Hepatocyte (in vitro differentiated cells): Measurements from ENCODE around the gene LSM4.

Source experiments
- CTCF ChIP-seq: fragments of 200-600 bp; sonication (generic); IDR thresholded peaks from 2 replicates; pipeline ENCODE4 v1.5.1; 2016; ENCODE audit warnings: antibody characterized with exemption, mild to moderate bottlenecking; ENCODE audit not compliant: poor library complexity
- EZH2 ChIP-seq: fragments of 200-600 bp; sonication (generic); IDR thresholded peaks from 2 replicates; pipeline ENCODE4 v1.6.1; 2016; ENCODE audit warnings: antibody characterized with exemption, mild to moderate bottlenecking, borderline replicate concordance

- TF ChIP-seq CTCF (no peak), EZH2 (no peak)
These were observed 52.5 kb downstream of the LSM4 start for GRCh38 chr19:18270326-18270725.
